HG03354 (cell line): ENCODE results near the gene SLCO3A1.
"Not testable (repeated sequence)": the region's sequence is repeated elsewhere in the genome, so short reads cannot be mapped to it uniquely, and the experiment has no call there.

Experiments
- ATAC-seq: cut with Tn5 transposase; IDR thresholded peaks from one replicate; pipeline ENCODE4 v1.9.1; 2021; ENCODE audit warnings: mild to moderate bottlenecking; ENCODE audit not compliant: unreplicated experiment, poor library complexity, severe bottlenecking

Gene SLCO3A1

GRCh38 chr15:92164327-92165000 lies 311.0 kb downstream of the SLCO3A1 start:
- ATAC-seq, result no peak

- ATAC-seq, result no peak
Measured at GRCh38 chr15:92165001-92165346, 311.5 kb downstream of the SLCO3A1 start.

- ATAC-seq, result no peak
Measured at GRCh38 chr15:92166029-92166428, 312.5 kb downstream of the SLCO3A1 start.

DNA sequence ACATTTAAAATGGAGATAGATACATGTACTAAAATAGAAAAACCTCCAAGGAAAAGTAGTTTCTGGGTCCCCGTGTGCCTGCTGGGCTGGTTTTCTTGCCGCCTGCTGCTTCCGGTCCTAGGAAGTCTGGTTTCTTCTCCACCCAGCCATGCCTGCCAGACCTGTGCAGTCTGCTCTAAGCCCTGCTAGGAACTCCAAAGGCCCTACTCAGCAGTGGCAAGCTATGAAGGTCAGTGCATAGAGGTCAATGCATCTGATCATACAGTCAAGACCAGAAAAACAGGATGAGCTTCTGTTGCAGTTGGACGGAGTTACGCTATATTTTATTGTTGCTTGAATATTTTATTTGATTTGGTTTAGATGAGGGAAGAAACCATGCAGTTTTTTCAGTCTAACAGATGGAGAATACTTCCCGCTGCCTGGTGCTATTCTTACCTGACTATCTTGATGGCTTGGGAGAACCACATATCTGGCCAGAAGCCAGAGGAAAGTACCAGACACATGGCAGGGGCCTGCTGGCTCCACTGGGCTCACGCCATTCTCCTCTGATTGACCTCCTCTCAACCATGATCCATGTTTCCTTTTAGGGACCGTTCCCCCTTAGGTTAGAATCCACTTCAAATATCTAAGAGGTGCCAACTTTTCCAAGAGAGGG lies 313.4 kb downstream of the SLCO3A1 start:
- ATAC-seq, result no peak

DNA sequence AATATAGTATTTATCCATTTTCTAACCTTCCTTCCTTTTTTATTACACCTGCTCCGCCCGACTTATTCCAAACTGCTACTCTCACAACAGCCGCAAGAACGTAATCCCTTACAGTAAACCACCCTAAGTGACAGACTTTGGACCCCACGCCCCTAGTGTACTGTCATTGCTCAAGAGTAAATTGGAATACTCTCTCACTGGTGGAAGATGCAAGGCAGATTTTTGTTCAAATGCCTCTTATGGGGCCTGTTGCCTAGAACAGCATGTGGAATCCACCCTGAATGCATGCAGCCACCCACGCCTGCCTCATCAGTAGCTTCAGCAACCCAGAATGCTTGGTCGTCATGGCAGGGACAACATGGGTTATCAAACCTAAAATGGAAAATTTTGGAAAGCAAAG lies 313.9 kb downstream of the SLCO3A1 start:
- ATAC-seq, result no peak

DNA sequence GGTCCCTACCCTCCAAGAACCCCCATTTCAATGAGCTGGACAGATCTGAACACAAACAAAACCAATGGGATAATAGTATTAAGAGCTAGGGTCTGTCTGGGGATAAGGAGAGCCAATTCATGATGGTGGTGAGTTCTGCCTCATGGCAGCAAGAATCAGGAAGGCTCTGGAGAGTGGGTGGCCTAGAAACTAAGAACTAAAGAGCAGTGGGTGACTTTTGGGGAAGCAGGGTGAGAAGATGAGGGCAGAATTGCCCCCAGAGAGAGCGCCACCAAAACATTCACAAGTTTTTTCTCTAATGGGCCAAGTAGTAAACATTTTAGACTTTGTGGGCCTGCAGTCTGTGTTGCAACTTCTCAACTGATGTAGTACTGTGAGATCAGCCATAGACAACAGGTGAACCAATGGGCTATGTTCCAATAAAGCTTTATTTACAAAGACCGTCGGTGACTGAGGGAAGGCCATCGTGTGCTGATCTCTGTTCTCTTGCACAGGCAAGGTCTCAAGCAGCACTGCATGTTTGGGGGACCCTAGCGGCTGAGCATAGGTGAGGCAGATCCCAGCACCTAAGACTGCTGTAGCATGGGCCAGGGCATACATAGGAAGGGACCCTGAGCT lies 314.7 kb downstream of the SLCO3A1 start:
- ATAC-seq, result no peak

DNA sequence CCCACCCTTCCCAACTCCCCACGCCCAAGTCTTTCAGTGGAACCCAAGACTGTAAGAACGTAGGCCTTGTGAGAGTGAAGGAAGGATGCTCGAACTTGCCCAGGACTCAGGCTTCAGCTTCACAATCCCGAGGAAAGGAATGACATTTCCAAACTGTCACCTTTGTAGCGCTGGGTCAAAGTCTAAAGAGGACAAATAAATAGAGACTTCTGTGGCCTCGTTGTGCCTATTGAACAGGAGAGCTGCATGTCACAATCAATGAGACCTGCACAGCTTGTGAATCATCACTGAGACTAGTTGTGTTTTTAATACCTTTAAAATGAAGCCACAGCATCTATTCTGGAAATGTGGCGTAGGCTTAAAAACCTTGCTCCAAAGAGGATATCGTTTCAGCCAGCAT lies 317.4 kb downstream of the SLCO3A1 start:
- no peak for ATAC-seq

DNA sequence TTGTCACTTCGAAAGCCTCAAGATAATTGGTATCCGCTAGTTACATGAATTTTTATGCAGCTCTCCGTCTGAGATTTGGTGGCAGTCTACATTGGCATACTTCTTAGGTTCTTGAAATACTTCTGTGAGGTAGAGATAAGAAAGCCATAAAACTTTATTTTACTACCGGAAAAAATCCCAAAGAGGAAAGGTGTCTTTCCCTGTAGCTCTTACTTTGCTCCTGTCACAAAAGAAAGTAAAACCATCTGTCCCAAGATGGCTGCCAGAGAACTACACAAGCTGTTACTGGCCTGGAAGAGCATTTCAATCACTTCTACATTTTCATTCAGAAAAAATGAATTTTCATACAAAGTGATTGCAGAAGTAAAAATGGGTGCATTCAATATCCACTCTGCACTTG lies 325.4 kb downstream of the SLCO3A1 start:
- ATAC-seq, result no peak

GRCh38 chr15:92184142-92184541 lies 330.6 kb downstream of the SLCO3A1 start:
- ATAC-seq, result no peak

GRCh38 chr15:92184679-92185230 lies 331.2 kb downstream of the SLCO3A1 start:
- no peak for ATAC-seq

DNA sequence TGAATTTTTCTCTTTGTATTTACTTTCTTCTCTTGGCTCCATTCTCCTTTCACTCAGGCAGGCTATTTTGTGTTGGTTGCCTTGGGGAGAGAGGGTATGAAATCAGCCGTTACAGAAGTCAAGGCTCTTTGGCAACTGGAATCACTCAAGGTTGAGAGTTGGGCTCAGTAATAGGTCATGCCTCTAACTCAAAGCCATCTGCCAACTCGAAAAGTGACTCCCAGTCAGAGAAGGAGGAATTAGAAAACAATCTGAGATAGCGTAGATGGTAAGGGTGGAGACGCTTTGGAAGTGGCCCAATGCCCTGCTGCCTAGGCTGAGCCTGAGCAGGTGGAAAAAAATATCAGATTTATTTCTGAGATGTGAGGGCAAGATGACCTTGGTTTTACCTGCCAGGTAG lies 334.5 kb downstream of the SLCO3A1 start:
- ATAC-seq, result no peak

DNA sequence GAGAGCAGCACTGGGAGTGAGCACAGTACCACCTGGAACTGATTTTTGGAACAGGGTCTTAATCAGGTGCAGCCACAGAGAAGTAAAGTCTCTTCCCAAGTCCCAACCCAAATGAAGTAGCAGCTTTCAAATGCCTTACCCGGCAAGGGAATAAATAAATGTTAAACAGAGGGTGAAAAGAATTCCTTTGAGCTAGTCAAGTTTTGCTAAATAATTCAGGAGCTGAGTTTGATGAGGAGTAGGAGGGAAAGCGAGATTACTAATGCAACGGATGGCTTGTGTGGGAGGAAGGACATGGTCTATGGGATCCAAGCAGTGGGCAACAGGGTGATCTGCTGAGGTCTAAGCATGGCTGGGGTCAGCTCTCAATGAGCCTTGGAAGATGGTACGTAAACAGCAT lies 335.7 kb downstream of the SLCO3A1 start:
- ATAC-seq, result no peak

DNA sequence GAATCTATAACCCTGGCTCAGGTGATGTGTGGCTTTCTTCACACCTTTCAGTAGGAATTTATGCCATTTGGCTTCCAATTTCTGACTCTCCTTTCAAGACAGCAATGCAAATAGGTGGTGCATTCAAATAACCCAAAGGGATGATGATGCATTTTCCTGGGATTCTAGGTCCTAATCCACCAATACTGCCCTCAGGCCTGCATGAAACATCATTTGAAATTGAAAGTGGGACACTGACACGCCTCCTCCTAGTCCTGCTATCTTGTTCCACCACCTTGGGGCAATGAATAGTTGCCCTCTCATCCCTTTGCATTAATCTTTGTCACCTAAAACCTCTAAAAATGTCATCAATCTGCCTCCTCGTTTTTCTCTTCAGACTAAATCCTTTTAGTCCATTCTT lies 341.7 kb downstream of the SLCO3A1 start:
- no peak for ATAC-seq

GRCh38 chr15:92196342-92196741 lies 342.8 kb downstream of the SLCO3A1 start:
- ATAC-seq, result no peak

GRCh38 chr15:92197746-92198145 lies 344.2 kb downstream of the SLCO3A1 start:
- ATAC-seq, result no peak

- ATAC-seq, result no peak
Measured at GRCh38 chr15:92200891-92201290, 347.4 kb downstream of the SLCO3A1 start.

DNA sequence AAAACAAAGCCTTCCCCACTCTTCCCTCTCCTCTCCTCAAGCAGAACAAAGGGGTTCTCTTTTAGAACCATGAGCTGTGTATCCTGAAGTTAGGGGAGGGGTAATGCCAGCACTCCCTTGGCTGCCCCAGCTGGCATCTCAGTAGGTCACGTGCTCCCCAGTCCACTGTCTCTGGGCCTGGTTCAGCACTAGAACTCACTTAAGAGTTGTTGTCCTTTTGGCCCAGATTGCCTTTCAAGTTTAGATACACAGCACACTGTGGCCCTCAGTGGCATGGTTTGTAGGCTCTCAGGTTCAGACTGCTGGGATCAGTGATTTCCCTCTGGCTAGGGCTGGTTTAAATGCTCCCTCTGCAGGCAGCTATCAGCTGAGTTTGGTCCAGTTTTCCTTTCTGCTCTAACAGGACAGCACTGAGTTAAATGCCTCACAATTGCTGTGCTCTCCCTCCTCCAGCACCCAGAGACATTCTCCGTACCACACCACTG lies 351.8 kb downstream of the SLCO3A1 start:
- no peak for ATAC-seq

DNA sequence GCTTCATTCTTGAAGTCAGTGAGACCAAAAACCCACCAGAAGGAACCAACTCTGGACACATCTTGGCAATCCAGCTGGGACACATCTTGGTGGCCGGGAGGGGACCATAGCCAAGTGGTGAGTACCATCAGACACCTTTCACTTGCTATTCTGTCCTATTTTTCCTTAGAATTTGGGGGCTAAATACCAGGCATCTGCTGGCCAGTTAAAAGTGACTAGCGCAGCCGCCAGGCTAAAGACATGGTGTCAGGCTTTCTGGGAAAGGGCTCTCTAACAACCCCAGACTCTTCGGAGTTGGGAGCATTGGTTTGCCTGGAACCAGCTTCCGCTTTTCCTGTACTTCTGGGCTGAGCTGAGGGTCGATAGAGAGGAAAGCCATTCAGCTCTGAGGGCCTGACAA lies 354.1 kb downstream of the SLCO3A1 start:
- not testable (repeated sequence) for ATAC-seq
